ENCODE data around the gene ZFAND2A. TPM values are rescaled to one million over a fixed set of nuclear protein-coding genes. Genes with fewer than 3 reads are reported as not detected.
"Not testable (repeated sequence)": the region's sequence is repeated elsewhere in the genome, so short reads cannot be mapped to it uniquely, and the experiment has no call there.

ZFAND2A gene
- polyA plus RNA-seq, 1 experiment: 43.6 TPM

DNA sequence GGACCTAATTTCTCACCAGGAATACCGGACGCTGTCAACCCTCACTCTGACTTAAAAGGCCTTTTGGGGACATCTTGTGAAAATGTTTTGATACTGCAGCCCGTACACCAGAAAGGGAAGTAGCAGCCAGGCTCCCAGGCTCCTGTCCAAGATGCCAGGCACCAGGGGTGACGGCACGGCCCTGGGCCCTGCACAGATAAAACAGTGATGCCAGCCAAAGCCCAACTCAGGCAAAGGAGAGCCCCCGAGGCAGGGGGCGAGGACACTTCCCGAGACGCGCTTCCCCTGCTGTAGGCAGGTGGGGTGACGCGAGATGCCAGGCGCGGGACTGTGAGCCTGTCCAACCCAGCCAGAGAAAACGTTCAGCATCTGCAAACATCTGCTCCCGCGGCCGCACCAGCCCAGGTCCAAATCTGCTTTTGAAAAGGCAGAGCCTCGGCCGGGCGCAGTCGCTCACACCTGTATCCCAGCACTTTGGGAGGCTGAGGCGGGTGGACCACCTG lies 15.7 kb downstream of the ZFAND2A start:
- TF ChIP-seq CTCF (IDR thresholded peaks at IDR 0.05; ENCODE audit: insufficient read depth, low read depth, low read length): no peak
- POLR2A ChIA-PET: no interaction called here
- CTCF ChIA-PET: interaction anchor here (0.9 to 1.4 kb wide), 4 partner anchors 10 to 78 kb away, joined by 3 to 4 read pairs (median 3); no protein-coding TSS in a partner anchor
- Histone ChIP-seq H3K36me3 (ENCODE audit: control insufficient read depth, insufficient read depth, low read length) (no peaks in the 10 kb centered on the region), H3K27me3 (ENCODE audit: control insufficient read depth, insufficient read depth, low read length) (no peaks in the 10 kb centered on the region), H3K4me3 (ENCODE audit: low read depth, low read length) (no peak overlapping the region)
- no peak for DNase-seq (ENCODE audit: low read depth)

- H3K27me3 ChIP-seq (ENCODE audit: control insufficient read depth, insufficient read depth, low read length); H3K4me3 ChIP-seq (ENCODE audit: low read depth, low read length); H3K36me3 ChIP-seq (ENCODE audit: control insufficient read depth, insufficient read depth, low read length); DNase-seq (ENCODE audit: low read depth); POLR2A ChIA-PET: not testable (repeated sequence)
- CTCF ChIA-PET: interaction anchor here (0.8 to 1.9 kb wide), 4 partner anchors 34 to 150 kb away, joined by 3 to 10 read pairs (median 4); no protein-coding TSS in a partner anchor
Measured at GRCh38 chr7:1143031-1143430, 17.0 kb downstream of the ZFAND2A start.

GRCh38 chr7:1142051-1142635 lies 17.9 kb downstream of the ZFAND2A start:
- CTCF ChIA-PET: interaction anchor here (1.4 to 1.9 kb wide), 3 partner anchors 10 to 149 kb away, joined by 4 to 10 read pairs (median 5); no protein-coding TSS in a partner anchor
- Histone ChIP-seq H3K4me3 (ENCODE audit: low read depth, low read length) (no peak overlapping the region), H3K36me3 (ENCODE audit: control insufficient read depth, insufficient read depth, low read length) (no peaks in the 10 kb centered on the region), H3K27me3 (ENCODE audit: control insufficient read depth, insufficient read depth, low read length) (no peaks in the 10 kb centered on the region)
- DNase-seq (ENCODE audit: low read depth): no peak
- no peak for TF ChIP-seq CTCF (IDR thresholded peaks at IDR 0.05; ENCODE audit: insufficient read depth, low read depth, low read length)
- POLR2A ChIA-PET: interaction anchor here (0.6 kb wide), 1 partner anchor 15 kb away, joined by 3 read pairs; no protein-coding TSS in a partner anchor

- TF ChIP-seq CTCF (IDR thresholded peaks at IDR 0.05; ENCODE audit: insufficient read depth, low read depth, low read length): no peak
- DNase-seq (ENCODE audit: low read depth): no peak
- Histone ChIP-seq H3K27me3 (ENCODE audit: control insufficient read depth, insufficient read depth, low read length) (no peaks in the 10 kb centered on the region), H3K36me3 (ENCODE audit: control insufficient read depth, insufficient read depth, low read length) (no peaks in the 10 kb centered on the region), H3K4me3 (ENCODE audit: low read depth, low read length) (no peak overlapping the region)
- ChIA-PET CTCF (interaction anchor here (1.4 to 1.9 kb wide), 3 partner anchors 10 to 149 kb away, joined by 4 to 10 read pairs (median 5); no protein-coding TSS in a partner anchor), POLR2A (no interaction called here)
Measured at GRCh38 chr7:1141651-1142050, 18.3 kb downstream of the ZFAND2A start.

DNA sequence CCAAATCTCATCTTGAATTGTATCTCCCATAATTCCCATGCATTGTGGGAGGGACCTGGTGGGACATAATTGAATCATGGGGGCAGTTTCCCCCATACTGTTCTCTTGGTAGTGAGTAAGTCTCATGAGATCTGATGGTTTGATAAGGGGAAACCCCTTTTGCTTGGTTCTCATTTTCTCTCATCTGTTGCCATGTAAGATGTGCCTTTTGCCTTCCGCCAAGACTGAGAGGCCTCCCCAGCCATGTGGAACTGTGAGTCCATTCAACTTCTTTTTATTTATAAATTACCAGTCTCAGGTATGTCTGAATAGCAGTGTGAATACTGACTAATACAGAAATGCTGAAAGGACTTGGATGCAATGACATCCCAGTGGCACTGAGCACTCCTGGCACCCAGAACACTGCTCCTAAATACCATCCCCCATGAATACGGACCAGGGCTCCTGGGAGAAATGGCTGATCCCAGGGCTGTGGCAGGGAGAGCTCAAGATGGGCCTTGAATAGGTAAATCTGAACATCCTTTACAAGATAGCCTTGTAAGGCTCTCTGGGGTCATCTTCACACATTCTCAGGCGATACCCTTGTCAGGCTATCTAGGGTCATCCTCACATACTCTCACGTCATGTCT lies 19.4 kb downstream of the ZFAND2A start:
- no peak for DNase-seq (ENCODE audit: low read depth)
- Histone ChIP-seq H3K27me3 (ENCODE audit: control insufficient read depth, insufficient read depth, low read length) (no peaks in the 10 kb centered on the region), H3K4me3 (ENCODE audit: low read depth, low read length) (no peak overlapping the region), H3K36me3 (ENCODE audit: control insufficient read depth, insufficient read depth, low read length) (no peaks in the 10 kb centered on the region)
- ChIA-PET CTCF (interaction anchor here (1.1 to 1.4 kb wide), 2 partner anchors 11 to 147 kb away, joined by 4 to 7 read pairs; no protein-coding TSS in a partner anchor), POLR2A (interaction anchor here (0.7 kb wide), 1 partner anchor 1035 kb away, joined by 6 read pairs; no protein-coding TSS in a partner anchor)
- no peak for TF ChIP-seq CTCF (IDR thresholded peaks at IDR 0.05; ENCODE audit: insufficient read depth, low read depth, low read length)

All from BJ (cell line).